Uterus (tissue), 4 donors: ENCODE results near the gene RNF157. TPM values are rescaled to one million over a fixed set of nuclear protein-coding genes. Genes with fewer than 3 reads are reported as not detected.

Experiments used
- DNase-seq, 2 donors: peaks; one replicate each; pipeline ENCODE4 v3.0.0-alpha.2; 2019 to 2020
- H3K27ac ChIP-seq, 2 donors: fragments of 200-600 bp; sonication (generic); 1 replicate in 1 of 2; 2 replicates in 1 of 2; pipeline ENCODE4 v1.5.1; 2016 to 2018
- H3K27me3 ChIP-seq, 2 donors: fragments of 200-600 bp; sonication (generic); one replicate each; pipeline ENCODE4 v1.5.1; 2018 to 2019; ENCODE audit warnings: control low read depth in 1 of 2
- H3K36me3 ChIP-seq, 2 donors: fragments of 200-600 bp; sonication (generic); one replicate each; pipeline ENCODE4 v1.5.1; 2019; ENCODE audit warnings: control low read depth in 1 of 2
- H3K4me1 ChIP-seq, 2 donors: fragments of 200-600 bp; sonication (generic); one replicate each; pipeline ENCODE4 v1.5.1; 2018 to 2019; ENCODE audit warnings: control low read depth in 1 of 2
- H3K4me3 ChIP-seq, 2 donors: fragments of 200-600 bp; sonication (generic); 1 replicate in 1 of 2; 2 replicates in 1 of 2; pipeline ENCODE4 v1.5.1; 2018 to 2019; ENCODE audit warnings: mild to moderate bottlenecking in 1 of 2
- H3K9me3 ChIP-seq, 2 donors: fragments of 200-600 bp; sonication (generic); one replicate each; pipeline ENCODE4 v1.5.1; 2019; ENCODE audit warnings: control low read depth in 1 of 2
- CTCF ChIP-seq, 4 experiments: fragments of 200-600 bp in 2 of 4; fragments of 450-650 bp in 2 of 4; sonication (generic) in 2 of 4; IDR thresholded peaks; one replicate each; pipeline ENCODE4 v1.5.1; 2016 to 2019; ENCODE audit warnings: antibody characterized with exemption in 4 of 4, mild to moderate bottlenecking in 2 of 4, moderate library complexity in 1 of 4
- POLR2A ChIP-seq, 2 donors: fragments of 450-650 bp; IDR thresholded peaks; one replicate each; pipeline ENCODE4 v1.6.1; 2016; ENCODE audit warnings: antibody characterized with exemption in 2 of 2, mild to moderate bottlenecking in 1 of 2, moderate library complexity in 1 of 2
- intact Hi-C: fragments of 100-400 bp; cut with DNase I; formaldehyde crosslinking; loops from one replicate; pipeline ENCODE4 v1.15.1; 2023; ENCODE audit warnings: low total_unique reads
- total RNA-seq, 4 donors: library from RNA; depleted of rRNA in 3 of 4; stranded (reverse); fragments of >200 nt in 3 of 4; gene quantifications; one replicate each; pipeline versions ENCODE4 v1.1.0 to v1.2.4, GENCODE V29; 2014 to 2023
- donor health status: DM: yes; HTN: yes; CAD: no.

The RNF157 gene
- total RNA-seq, 4 donors from 2014 or later = 0.77 to 5.7 (median 1.7) TPM

GRCh38 chr17:76151896-76152454 is 88.3 kb downstream of the RNF157 start:
- Histone ChIP-seq H3K36me3 (no peaks in the 10 kb centered on the region), H3K9me3 (no peaks in the 10 kb centered on the region), H3K27ac (no peak overlapping the region), H3K4me3 (no peak overlapping the region), H3K27me3 (no peaks in the 10 kb centered on the region), H3K4me1 (no peaks in the 10 kb centered on the region)
- DNase-seq = no peak
- TF ChIP-seq CTCF (IDR thresholded peaks at IDR 0.05) (no peak), POLR2A (IDR thresholded peaks at IDR 0.05) (no peak)
- intact Hi-C loops = no loop called here

GRCh38 chr17:76150712-76151622 is 89.3 kb downstream of the RNF157 start:
- DNase-seq = no peak

GRCh38 chr17:76149214-76149613 is 91.1 kb downstream of the RNF157 start:
- intact Hi-C loops = no loop called here
- no peak overlapping the region for H3K4me3 ChIP-seq

More at GRCh38 chr17:76150712-76151622, 89.3 kb downstream of the RNF157 start:
- H3K36me3 ChIP-seq = no peaks in the 10 kb centered on the region
- H3K4me1 ChIP-seq = no peaks in the 10 kb centered on the region
- H3K9me3 ChIP-seq = no peaks in the 10 kb centered on the region
- intact Hi-C loops = no loop called here
- H3K27me3 ChIP-seq = no peaks in the 10 kb centered on the region
- H3K27ac ChIP-seq = no peak overlapping the region
- TF ChIP-seq POLR2A (IDR thresholded peaks at IDR 0.05) = no peak
- TF ChIP-seq CTCF (IDR thresholded peaks at IDR 0.05) = no peak
- H3K4me3 ChIP-seq = no peak overlapping the region

GRCh38 chr17:76148015-76148326 is 92.3 kb downstream of the RNF157 start:
- no peaks in the 10 kb centered on the region for H3K9me3 ChIP-seq
- H3K36me3 ChIP-seq = no peaks in the 10 kb centered on the region
- no peak for DNase-seq
- intact Hi-C loops = no loop called here
- H3K4me1 ChIP-seq = no peaks in the 10 kb centered on the region
- H3K4me3 ChIP-seq = no peak overlapping the region
- no peak overlapping the region for H3K27ac ChIP-seq
- TF ChIP-seq CTCF (IDR thresholded peaks at IDR 0.05) (no peak), POLR2A (IDR thresholded peaks at IDR 0.05) (no peak)
- H3K27me3 ChIP-seq = no peaks in the 10 kb centered on the region

More at GRCh38 chr17:76149214-76149613, 91.1 kb downstream of the RNF157 start:
- no peaks in the 10 kb centered on the region for H3K4me1 ChIP-seq
- no peaks in the 10 kb centered on the region for H3K36me3 ChIP-seq
- no peaks in the 10 kb centered on the region for H3K27me3 ChIP-seq
- DNase-seq = no peak
- TF ChIP-seq POLR2A (IDR thresholded peaks at IDR 0.05) (no peak), CTCF (IDR thresholded peaks at IDR 0.05) (no peak)
- H3K9me3 ChIP-seq = no peaks in the 10 kb centered on the region
- no peak overlapping the region for H3K27ac ChIP-seq
